Measurements from ENCODE around the gene MTURN. TPM values are rescaled to one million over a fixed set of nuclear protein-coding genes. Genes with fewer than 3 reads are reported as not detected.

Gene MTURN
- total RNA-seq, 3 donors from 2014 or later, result 2.9 to 3.3 (median 3.3) TPM

- H3K4me3 Mint-ChIP-seq, result peak overlapping the region; percentile 37
- ATAC-seq (no peak), DNase-seq (no peak)
- no peaks in the 10 kb centered on the region for H3K9me3 Mint-ChIP-seq
- H3K27me3 Mint-ChIP-seq (ENCODE audit: low read depth), result no peaks in the 10 kb centered on the region
- no peaks in the 10 kb centered on the region for H3K36me3 Mint-ChIP-seq (ENCODE audit: insufficient read depth)
- peaks cover 51% of the 10 kb centered on the region for H3K4me1 Mint-ChIP-seq (ENCODE audit: low read depth)
Measured at GRCh38 chr7:30162133-30162532, 27.3 kb downstream of the MTURN start.

- peak; percentile 60 to 82 for ATAC-seq
- H3K9me3 Mint-ChIP-seq, result no peaks in the 10 kb centered on the region
- DNase-seq, result no peak
- H3K4me1 Mint-ChIP-seq (ENCODE audit: low read depth), result peaks cover 46% of the 10 kb centered on the region
- H3K36me3 Mint-ChIP-seq (ENCODE audit: insufficient read depth), result no peaks in the 10 kb centered on the region
- H3K4me3 Mint-ChIP-seq, result peak overlapping the region; percentile 37
- no peaks in the 10 kb centered on the region for H3K27me3 Mint-ChIP-seq (ENCODE audit: low read depth)
Measured at GRCh38 chr7:30162622-30163124, 27.9 kb downstream of the MTURN start.

GRCh38 chr7:30163231-30163894 is 28.6 kb downstream of the MTURN start:
- H3K27me3 Mint-ChIP-seq (ENCODE audit: low read depth), result no peaks in the 10 kb centered on the region
- H3K4me3 Mint-ChIP-seq, result peak overlapping the region; percentile 37
- no peaks in the 10 kb centered on the region for H3K36me3 Mint-ChIP-seq (ENCODE audit: insufficient read depth)
- H3K4me1 Mint-ChIP-seq (ENCODE audit: low read depth), result peaks cover 44% of the 10 kb centered on the region
- no peaks in the 10 kb centered on the region for H3K9me3 Mint-ChIP-seq
- DNase-seq, result no peak
- ATAC-seq, result peak; percentile 35 to 71

GRCh38 chr7:30164567-30164966 is 29.8 kb downstream of the MTURN start:
- peaks cover 32% of the 10 kb centered on the region for H3K4me1 Mint-ChIP-seq (ENCODE audit: low read depth)
- H3K36me3 Mint-ChIP-seq (ENCODE audit: insufficient read depth), result no peaks in the 10 kb centered on the region
- DNase-seq (no peak), ATAC-seq (no peak)
- H3K27me3 Mint-ChIP-seq (ENCODE audit: low read depth), result no peaks in the 10 kb centered on the region
- no peaks in the 10 kb centered on the region for H3K9me3 Mint-ChIP-seq
- no peak overlapping the region for H3K4me3 Mint-ChIP-seq

- Mint-ChIP-seq H3K36me3 (ENCODE audit: insufficient read depth) (no peaks in the 10 kb centered on the region), H3K4me1 (ENCODE audit: low read depth) (peaks cover 24% of the 10 kb centered on the region), H3K4me3 (no peak overlapping the region), H3K27me3 (ENCODE audit: low read depth) (no peaks in the 10 kb centered on the region), H3K9me3 (no peaks in the 10 kb centered on the region)
- DNase-seq (no peak), ATAC-seq (no peak)
Measured at GRCh38 chr7:30165590-30165989, 30.8 kb downstream of the MTURN start.

- no peak for ATAC-seq
- DNase-seq, result no peak
- Mint-ChIP-seq H3K4me3 (no peak overlapping the region), H3K27me3 (ENCODE audit: low read depth) (no peaks in the 10 kb centered on the region), H3K9me3 (no peaks in the 10 kb centered on the region), H3K4me1 (ENCODE audit: low read depth) (peaks cover 24% of the 10 kb centered on the region), H3K36me3 (ENCODE audit: insufficient read depth) (no peaks in the 10 kb centered on the region)
Measured at GRCh38 chr7:30166155-30166840, 31.5 kb downstream of the MTURN start.

- no peaks in the 10 kb centered on the region for H3K27me3 Mint-ChIP-seq (ENCODE audit: low read depth)
- H3K36me3 Mint-ChIP-seq (ENCODE audit: insufficient read depth), result no peaks in the 10 kb centered on the region
- H3K9me3 Mint-ChIP-seq, result no peaks in the 10 kb centered on the region
- no peak for ATAC-seq
- H3K4me3 Mint-ChIP-seq, result no peak overlapping the region
- peaks cover 24% of the 10 kb centered on the region for H3K4me1 Mint-ChIP-seq (ENCODE audit: low read depth)
- no peak for DNase-seq
Measured at GRCh38 chr7:30166841-30167235, 32.1 kb downstream of the MTURN start.

- Mint-ChIP-seq H3K36me3 (ENCODE audit: insufficient read depth) (no peaks in the 10 kb centered on the region), H3K4me1 (ENCODE audit: low read depth) (peaks cover 14% of the 10 kb centered on the region), H3K27me3 (ENCODE audit: low read depth) (no peaks in the 10 kb centered on the region), H3K4me3 (no peak overlapping the region), H3K9me3 (no peaks in the 10 kb centered on the region)
- DNase-seq (no peak), ATAC-seq (no peak)
Measured at GRCh38 chr7:30167901-30168300, 33.1 kb downstream of the MTURN start.

GRCh38 chr7:30168835-30169573 is 34.2 kb downstream of the MTURN start:
- Mint-ChIP-seq H3K9me3 (no peaks in the 10 kb centered on the region), H3K4me3 (no peak overlapping the region), H3K4me1 (ENCODE audit: low read depth) (peaks cover 3% of the 10 kb centered on the region), H3K27me3 (ENCODE audit: low read depth) (no peaks in the 10 kb centered on the region), H3K36me3 (ENCODE audit: insufficient read depth) (no peaks in the 10 kb centered on the region)
- ATAC-seq, result no peak
- DNase-seq, result no peak

- H3K9me3 Mint-ChIP-seq, result no peaks in the 10 kb centered on the region
- no peaks in the 10 kb centered on the region for H3K36me3 Mint-ChIP-seq (ENCODE audit: insufficient read depth)
- no peak for ATAC-seq
Measured at GRCh38 chr7:30169579-30169978, 34.8 kb downstream of the MTURN start.

GRCh38 chr7:30170476-30171205 is 35.9 kb downstream of the MTURN start:
- no peaks in the 10 kb centered on the region for H3K9me3 Mint-ChIP-seq
- no peaks in the 10 kb centered on the region for H3K36me3 Mint-ChIP-seq (ENCODE audit: insufficient read depth)
- H3K4me1 Mint-ChIP-seq (ENCODE audit: low read depth), result no peaks in the 10 kb centered on the region
- H3K27me3 Mint-ChIP-seq (ENCODE audit: low read depth), result no peaks in the 10 kb centered on the region
- DNase-seq, result no peak
- no peak for ATAC-seq
- no peak overlapping the region for H3K4me3 Mint-ChIP-seq

More at GRCh38 chr7:30169579-30169978, 34.8 kb downstream of the MTURN start:
- no peak for DNase-seq
- Mint-ChIP-seq H3K4me3 (no peak overlapping the region), H3K27me3 (ENCODE audit: low read depth) (no peaks in the 10 kb centered on the region), H3K4me1 (ENCODE audit: low read depth) (no peaks in the 10 kb centered on the region)

- no peaks in the 10 kb centered on the region for H3K36me3 Mint-ChIP-seq (ENCODE audit: insufficient read depth)
- DNase-seq, result no peak
Measured at GRCh38 chr7:30171766-30172447, 37.1 kb downstream of the MTURN start.

GRCh38 chr7:30172451-30172850 is 37.7 kb downstream of the MTURN start:
- no peaks in the 10 kb centered on the region for H3K27me3 Mint-ChIP-seq (ENCODE audit: low read depth)
- no peak for ATAC-seq

More at GRCh38 chr7:30171766-30172447, 37.1 kb downstream of the MTURN start:
- Mint-ChIP-seq H3K4me3 (no peak overlapping the region), H3K4me1 (ENCODE audit: low read depth) (no peaks in the 10 kb centered on the region), H3K9me3 (no peaks in the 10 kb centered on the region), H3K27me3 (ENCODE audit: low read depth) (no peaks in the 10 kb centered on the region)
- no peak for ATAC-seq

More at GRCh38 chr7:30172451-30172850, 37.7 kb downstream of the MTURN start:
- Mint-ChIP-seq H3K4me3 (no peak overlapping the region), H3K36me3 (ENCODE audit: insufficient read depth) (no peaks in the 10 kb centered on the region), H3K4me1 (ENCODE audit: low read depth) (no peaks in the 10 kb centered on the region), H3K9me3 (no peaks in the 10 kb centered on the region)
- no peak for DNase-seq
